H9 (cell line): ENCODE measurements around the gene BCL2L2. TPM values are rescaled to one million over a fixed set of nuclear protein-coding genes. Genes with fewer than 3 reads are reported as not detected.

Experiments used
- DNase-seq: peaks from one replicate; pipeline ENCODE4 v3.0.0-alpha.2; 2017
- H2AFZ ChIP-seq: one replicate; pipeline ENCODE4 v1.6.1; 2013; ENCODE audit warnings: mild to moderate bottlenecking, low read length, control low read depth, moderate library complexity
- H2AK5ac ChIP-seq: 2 replicates; pipeline ENCODE4 v1.6.1; 2013; ENCODE audit warnings: low read length, control low read depth, mixed read lengths; ENCODE audit not compliant: insufficient read length
- H2BK120ac ChIP-seq: one replicate; pipeline ENCODE4 v1.6.1; 2013; ENCODE audit warnings: low read depth, mild to moderate bottlenecking, low read length, control low read depth, inconsistent platforms; ENCODE audit not compliant: poor library complexity, severe bottlenecking
- H2BK12ac ChIP-seq: 2 replicates; pipeline ENCODE4 v1.6.1; 2013; ENCODE audit warnings: low read length, control low read depth, mixed read lengths, low read depth; ENCODE audit not compliant: insufficient read length
- H2BK15ac ChIP-seq: 2 replicates; pipeline ENCODE4 v1.6.1; 2013; ENCODE audit warnings: low read depth, low read length, control low read depth
- H2BK20ac ChIP-seq: one replicate; pipeline ENCODE4 v1.6.1; 2013; ENCODE audit warnings: low read depth, mild to moderate bottlenecking, low read length, control low read depth, inconsistent platforms; ENCODE audit not compliant: poor library complexity, severe bottlenecking
- H2BK5ac ChIP-seq: 2 replicates; pipeline ENCODE4 v1.6.1; 2013; ENCODE audit warnings: low read length, control low read depth, mixed read lengths; ENCODE audit not compliant: insufficient read length
- H3K14ac ChIP-seq: 2 replicates; pipeline ENCODE4 v1.6.1; 2013; ENCODE audit warnings: low read length, control low read depth; ENCODE audit not compliant: insufficient read depth
- H3K18ac ChIP-seq: 2 replicates; pipeline ENCODE4 v1.6.1; 2013; ENCODE audit warnings: low read depth, mild to moderate bottlenecking, mixed read lengths, low read length, control low read depth; ENCODE audit not compliant: insufficient read length
- H3K23ac ChIP-seq: 2 replicates; pipeline ENCODE4 v1.6.1; 2013; ENCODE audit warnings: low read length, control low read depth, mixed read lengths, low read depth; ENCODE audit not compliant: insufficient read length
- H3K23me2 ChIP-seq: 2 replicates; pipeline ENCODE4 v1.6.1; 2013; ENCODE audit warnings: low read depth, mild to moderate bottlenecking, mixed read lengths, low read length, control low read depth; ENCODE audit not compliant: insufficient read length, poor library complexity, severe bottlenecking
- H3K27ac ChIP-seq: 2 replicates; pipeline ENCODE4 v1.5.1; 2013; ENCODE audit warnings: low read length, control low read depth, mixed read lengths, low read depth; ENCODE audit not compliant: insufficient read length
- H3K27me3 ChIP-seq: 2 replicates; pipeline ENCODE4 v1.6.1; 2013; ENCODE audit warnings: low read length, control low read depth, inconsistent platforms; ENCODE audit not compliant: insufficient read depth
- H3K4ac ChIP-seq: 2 replicates; pipeline ENCODE4 v1.6.1; 2013; ENCODE audit warnings: low read depth, mild to moderate bottlenecking, control low read depth, inconsistent platforms, low read length, moderate library complexity
- H3K4me1 ChIP-seq: 2 replicates; pipeline ENCODE4 v1.6.1; 2013; ENCODE audit warnings: low read length, control low read depth, inconsistent platforms; ENCODE audit not compliant: insufficient read depth
- H3K4me2 ChIP-seq: 2 replicates; pipeline ENCODE4 v1.6.1; 2013; ENCODE audit warnings: low read length, control low read depth, mixed read lengths; ENCODE audit not compliant: insufficient read length, insufficient read depth
- H3K56ac ChIP-seq: 2 replicates; pipeline ENCODE4 v1.6.1; 2013; ENCODE audit warnings: low read depth, mild to moderate bottlenecking, mixed read lengths, low read length, control low read depth; ENCODE audit not compliant: insufficient read length
- H3K79me1 ChIP-seq: 2 replicates; pipeline ENCODE4 v1.6.1; 2013; ENCODE audit warnings: low read depth, mild to moderate bottlenecking, moderate library complexity, low read length, control low read depth, inconsistent platforms; ENCODE audit not compliant: insufficient read depth, poor library complexity, severe bottlenecking
- H3K79me2 ChIP-seq: 2 replicates; pipeline ENCODE4 v1.6.1; 2013; ENCODE audit warnings: low read length, control low read depth, inconsistent platforms; ENCODE audit not compliant: insufficient read depth
- H3K9ac ChIP-seq: 2 replicates; pipeline ENCODE4 v1.6.1; 2013; ENCODE audit warnings: low read length, control low read depth, mixed read lengths; ENCODE audit not compliant: insufficient read length; ENCODE audit errors: extremely low read depth
- H3K9me3 ChIP-seq: one replicate; pipeline ENCODE4 v1.6.1; 2013; ENCODE audit warnings: low read depth, low read length, inconsistent platforms; ENCODE audit not compliant: control insufficient read depth
- H3T11ph ChIP-seq: one replicate; pipeline ENCODE4 v1.6.1; 2013; ENCODE audit warnings: mild to moderate bottlenecking, low read length, control low read depth, inconsistent platforms
- H4K20me1 ChIP-seq: one replicate; pipeline ENCODE4 v1.6.1; 2013; ENCODE audit not compliant: control insufficient read depth, insufficient read length, insufficient read depth
- H4K5ac ChIP-seq: 2 replicates; pipeline ENCODE4 v1.6.1; 2013; ENCODE audit warnings: low read depth, mild to moderate bottlenecking, mixed read lengths, low read length, control low read depth; ENCODE audit not compliant: insufficient read length
- H4K8ac ChIP-seq: replicated peaks from 2 replicates; pipeline ENCODE4 v1.6.1; 2013; ENCODE audit warnings: low read length, control low read depth, mixed read lengths, low read depth; ENCODE audit not compliant: insufficient read length
- H4K91ac ChIP-seq: 2 replicates; pipeline ENCODE4 v1.6.1; 2013; ENCODE audit warnings: low read depth, mild to moderate bottlenecking, moderate library complexity, mixed read lengths, low read length, control low read depth; ENCODE audit not compliant: insufficient read length
- H3K27ac Mint-ChIP-seq, 3 experiments: 2 replicates in 2 of 3; 3 replicates in 1 of 3; pipeline ENCODE4 v1.8.0; 2020 to 2021; ENCODE audit warnings: mixed read lengths in 3 of 3, mild to moderate bottlenecking in 1 of 3, moderate library complexity in 1 of 3
- H3K27me3 Mint-ChIP-seq: 2 replicates; pipeline ENCODE4 v1.8.0; 2021; ENCODE audit warnings: low read depth, mild to moderate bottlenecking, moderate library complexity, mixed read lengths
- H3K36me3 Mint-ChIP-seq, 3 experiments: 2 replicates in 2 of 3; 3 replicates in 1 of 3; pipeline ENCODE4 v1.8.0; 2020 to 2021; ENCODE audit warnings: low read depth in 3 of 3, mixed read lengths in 3 of 3; ENCODE audit not compliant: insufficient read depth in 1 of 3
- H3K4me1 Mint-ChIP-seq, 2 experiments: 2 replicates each; pipeline ENCODE4 v1.8.0; 2020; ENCODE audit warnings: mixed read lengths in 2 of 2
- H3K4me3 Mint-ChIP-seq, 2 experiments: 2 replicates in 1 of 2; 3 replicates in 1 of 2; pipeline ENCODE4 v1.8.0; 2020 to 2021; ENCODE audit warnings: mild to moderate bottlenecking in 2 of 2, mixed read lengths in 2 of 2, moderate library complexity in 1 of 2
- H3K9me3 Mint-ChIP-seq, 2 experiments: 2 replicates in 1 of 2; 3 replicates in 1 of 2; pipeline ENCODE4 v1.8.0; 2020; ENCODE audit warnings: mild to moderate bottlenecking in 2 of 2, mixed read lengths in 2 of 2, moderate library complexity in 1 of 2
- WGBS: extraction: QIAGEN DNeasy Blood & Tissue Kit; methylation state at CpG from one replicate; pipeline ENCODE4 v1.1.7; 2013; ENCODE audit warnings: missing lambda C conversion rate, low lambda C conversion rate, mixed read lengths; ENCODE audit not compliant: insufficient read length; ENCODE audit errors: extremely low coverage; 5-methylcytosine and 5-hydroxymethylcytosine counted together
- total RNA-seq: library from RNA; stranded (reverse); gene quantifications from 2 replicates; pipeline ENCODE4 v1.2.1, GENCODE V29; 2021
- TF ChIP-seq, protein P1 (sequence below): fragments of 200-600 bp; sonication (generic); conservative IDR thresholded peaks from 3 replicates; pipeline ENCODE4 v1.8.0; 2021; ENCODE audit warnings: antibody characterized with exemption, mild to moderate bottlenecking

The BCL2L2 gene
- total RNA-seq, 1 experiment from 2014 or later, result 8.4 TPM

DNA sequence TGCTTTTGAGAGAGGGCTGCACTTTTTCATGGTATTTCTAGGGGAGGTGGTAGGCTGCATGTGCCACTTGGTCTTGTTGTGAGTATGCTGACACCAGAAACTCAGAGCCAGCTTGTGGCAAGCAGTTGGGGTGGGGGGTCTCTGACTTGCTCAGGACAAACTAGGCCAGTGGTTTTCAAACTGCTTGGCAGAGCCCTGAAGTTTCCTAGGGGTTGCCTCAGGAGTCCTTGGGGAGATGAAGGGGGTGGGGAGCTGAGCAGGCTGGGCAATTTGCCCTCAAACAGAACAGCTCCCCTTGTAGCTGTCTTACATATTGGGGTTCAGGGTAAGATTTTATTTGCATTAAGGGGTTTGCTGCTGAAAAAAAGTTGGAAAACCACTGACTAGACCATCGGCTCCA is 3.9 kb downstream of the BCL2L2 start:
- Histone ChIP-seq H2AK5ac (no peak overlapping the region), H3K23me2 (peaks cover 8% of the 10 kb centered on the region), H3K9ac (no peak overlapping the region), H2BK5ac (no peak overlapping the region), H4K20me1 (no peaks in the 10 kb centered on the region), H4K8ac (no peak overlapping the region), H3K9me3 (no peaks in the 10 kb centered on the region), H4K91ac (no peak overlapping the region), H4K5ac (no peak overlapping the region), H3K23ac (no peak overlapping the region), H3K79me1 (peaks cover 6% of the 10 kb centered on the region), H2BK20ac (no peak overlapping the region), H3K79me2 (no peaks in the 10 kb centered on the region), H3K27me3 (no peaks in the 10 kb centered on the region), H3K4ac (no peak overlapping the region), H3T11ph (no peak overlapping the region), H2AFZ (no peak overlapping the region), H2BK120ac (no peak overlapping the region), H3K4me1 (no peaks in the 10 kb centered on the region; the same call in 1 of the 2 replicates), H2BK12ac (no peak overlapping the region), H3K14ac (no peak overlapping the region), H3K56ac (no peak overlapping the region), H3K27ac (no peak overlapping the region), H3K18ac (no peak overlapping the region), H2BK15ac (no peak overlapping the region), H3K4me2 (no peak overlapping the region)
- TF ChIP-seq, protein P1, sequence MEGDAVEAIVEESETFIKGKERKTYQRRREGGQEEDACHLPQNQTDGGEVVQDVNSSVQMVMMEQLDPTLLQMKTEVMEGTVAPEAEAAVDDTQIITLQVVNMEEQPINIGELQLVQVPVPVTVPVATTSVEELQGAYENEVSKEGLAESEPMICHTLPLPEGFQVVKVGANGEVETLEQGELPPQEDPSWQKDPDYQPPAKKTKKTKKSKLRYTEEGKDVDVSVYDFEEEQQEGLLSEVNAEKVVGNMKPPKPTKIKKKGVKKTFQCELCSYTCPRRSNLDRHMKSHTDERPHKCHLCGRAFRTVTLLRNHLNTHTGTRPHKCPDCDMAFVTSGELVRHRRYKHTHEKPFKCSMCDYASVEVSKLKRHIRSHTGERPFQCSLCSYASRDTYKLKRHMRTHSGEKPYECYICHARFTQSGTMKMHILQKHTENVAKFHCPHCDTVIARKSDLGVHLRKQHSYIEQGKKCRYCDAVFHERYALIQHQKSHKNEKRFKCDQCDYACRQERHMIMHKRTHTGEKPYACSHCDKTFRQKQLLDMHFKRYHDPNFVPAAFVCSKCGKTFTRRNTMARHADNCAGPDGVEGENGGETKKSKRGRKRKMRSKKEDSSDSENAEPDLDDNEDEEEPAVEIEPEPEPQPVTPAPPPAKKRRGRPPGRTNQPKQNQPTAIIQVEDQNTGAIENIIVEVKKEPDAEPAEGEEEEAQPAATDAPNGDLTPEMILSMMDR, result no peak
- Mint-ChIP-seq H3K4me3 (no peak overlapping the region), H3K9me3 (no peaks in the 10 kb centered on the region), H3K36me3 (peaks cover 25 to 26% (median 25%) of the 10 kb centered on the region in 3 experiments), H3K4me1 (peaks cover 17 to 18% of the 10 kb centered on the region in 2 experiments), H3K27ac (no peak overlapping the region), H3K27me3 (no peaks in the 10 kb centered on the region)
- no CpG with 5 or more reads among the region's 1 CpG for WGBS
- DNase-seq, result no peak
